Neural cell (in vitro differentiated cells): Measurements from ENCODE around the gene ST3GAL3. TPM values are rescaled to one million over a fixed set of nuclear protein-coding genes. Genes with fewer than 3 reads are reported as not detected.

Experiments used
- H2AFZ ChIP-seq: fragments of 200-600, 300-800 bp; sonication (generic), shearing (Covaris generic); 2 replicates; pipeline ENCODE4 v1.6.0; 2014; ENCODE audit warnings: low read depth, mild to moderate bottlenecking, antibody characterized with exemption, low read length, moderate library complexity
- H3F3A ChIP-seq: fragments of 200-600 bp; shearing (Covaris generic); 2 replicates; pipeline ENCODE4 v1.6.1; 2016; ENCODE audit warnings: mild to moderate bottlenecking, moderate library complexity, mixed read lengths, antibody characterized with exemption, low read length; ENCODE audit not compliant: insufficient read depth, poor library complexity, severe bottlenecking
- H3K27ac ChIP-seq: fragments of 200-600, 300-800 bp; sonication (generic), shearing (Covaris generic); 2 replicates; pipeline ENCODE4 v1.5.1; 2014; ENCODE audit warnings: mild to moderate bottlenecking, low read length, moderate library complexity
- H3K27me3 ChIP-seq: fragments of 300-800, 200-600 bp; sonication (generic), shearing (Covaris generic); 2 replicates; pipeline ENCODE4 v1.6.0; 2014; ENCODE audit warnings: mild to moderate bottlenecking, low read depth, low read length, moderate library complexity; ENCODE audit not compliant: insufficient read depth
- H3K36me3 ChIP-seq: fragments of 300-800, 200-600 bp; sonication (generic), shearing (Covaris generic); 2 replicates; pipeline ENCODE4 v1.5.1; 2014; ENCODE audit warnings: mild to moderate bottlenecking, antibody characterized with exemption, low read length, moderate library complexity; ENCODE audit not compliant: insufficient read depth
- H3K4me2 ChIP-seq: fragments of 300-800, 200-600 bp; sonication (generic), shearing (Covaris generic); 2 replicates; pipeline ENCODE4 v1.6.0; 2014; ENCODE audit warnings: mild to moderate bottlenecking, low read length
- H3K4me3 ChIP-seq: fragments of 300-800, 200-600 bp; sonication (generic), shearing (Covaris generic); 2 replicates; pipeline ENCODE4 v1.5.1; 2014; ENCODE audit warnings: mild to moderate bottlenecking, low read length, moderate library complexity
- H3K79me2 ChIP-seq: fragments of 200-600 bp; shearing (Covaris generic); replicated peaks from 2 replicates; pipeline ENCODE4 v1.6.0; 2014; ENCODE audit warnings: mild to moderate bottlenecking, low read length, moderate library complexity; ENCODE audit not compliant: insufficient read depth
- H3K9ac ChIP-seq: fragments of 300-800, 200-600 bp; sonication (generic), shearing (Covaris generic); 2 replicates; pipeline ENCODE4 v1.6.1; 2016; ENCODE audit warnings: mild to moderate bottlenecking, low read length, mixed read lengths
- H3K9me2 ChIP-seq: fragments of 200-600 bp; shearing (Covaris generic); 2 replicates; pipeline ENCODE4 v1.6.1; 2016; ENCODE audit warnings: mild to moderate bottlenecking, low read length, mixed read lengths; ENCODE audit not compliant: insufficient read depth
- H3K9me3 ChIP-seq: fragments of 200-600, 300-800 bp; sonication (generic), shearing (Covaris generic); 2 replicates; pipeline ENCODE4 v1.6.1; 2016; ENCODE audit warnings: mild to moderate bottlenecking, mixed run types, low read length, moderate library complexity, mixed read lengths
- H4K20me1 ChIP-seq: fragments of 200-600 bp; shearing (Covaris generic); 2 replicates; pipeline ENCODE4 v1.6.1; 2016; ENCODE audit warnings: mild to moderate bottlenecking, mixed run types; ENCODE audit not compliant: insufficient read depth
- CTCF ChIP-seq: fragments of 450-650 bp; IDR thresholded peaks from 2 replicates; pipeline ENCODE4 v1.5.1; 2014; ENCODE audit warnings: antibody characterized with exemption, mild to moderate bottlenecking, moderate library complexity; ENCODE audit not compliant: poor library complexity, severe bottlenecking
- EP300 ChIP-seq: fragments of 450-650 bp; conservative IDR thresholded peaks from 2 replicates; pipeline ENCODE4 v1.6.1; 2014; ENCODE audit warnings: antibody characterized with exemption, mild to moderate bottlenecking, moderate library complexity; ENCODE audit not compliant: poor library complexity, severe bottlenecking
- EZH2 ChIP-seq: fragments of 200-600, 300-800 bp; shearing (Covaris generic), sonication (generic); IDR thresholded peaks from 2 replicates; pipeline ENCODE4 v1.6.1; 2014; ENCODE audit warnings: antibody characterized with exemption, low read length, borderline replicate concordance, mild to moderate bottlenecking; ENCODE audit not compliant: insufficient read depth, poor library complexity, severe bottlenecking
- MXI1 ChIP-seq: fragments of 450-650 bp; conservative IDR thresholded peaks from 2 replicates; pipeline ENCODE4 v1.6.1; 2014; ENCODE audit warnings: antibody characterized with exemption, mild to moderate bottlenecking; ENCODE audit not compliant: poor library complexity, severe bottlenecking
- POLR2AphosphoS5 ChIP-seq: IDR thresholded peaks from 2 replicates; pipeline ENCODE4 v1.6.1; 2012
- RAD21 ChIP-seq: fragments of 450-650 bp; conservative IDR thresholded peaks from 2 replicates; pipeline ENCODE4 v1.6.1; 2014; ENCODE audit warnings: antibody characterized with exemption, mild to moderate bottlenecking, moderate library complexity
- REST ChIP-seq: IDR thresholded peaks from 2 replicates; pipeline ENCODE4 v1.6.1; 2012; ENCODE audit warnings: borderline replicate concordance
- SMC3 ChIP-seq: fragments of 450-650 bp; conservative IDR thresholded peaks from 2 replicates; pipeline ENCODE4 v1.6.1; 2014; ENCODE audit warnings: antibody characterized with exemption, mild to moderate bottlenecking, moderate library complexity; ENCODE audit not compliant: poor library complexity
- TAF1 ChIP-seq: IDR thresholded peaks from 2 replicates; pipeline ENCODE4 v1.6.1; 2012; ENCODE audit warnings: low read depth
- polyA plus RNA-seq: library from polyadenylated mRNA; depleted of rRNA; stranded (reverse); fragments of >200 nt; gene quantifications from 2 replicates; pipeline ENCODE4 v1.2.3, GENCODE V29; 2014

Gene ST3GAL3
- polyA plus RNA-seq, 1 donor from 2014 or later, result 36.8 TPM

GRCh38 chr1:43924516-43924915, 217.2 kb downstream of the ST3GAL3 start:
- no peaks in the 10 kb centered on the region for H3K79me2 ChIP-seq
- H3K9me3 ChIP-seq, result no peaks in the 10 kb centered on the region
- no peak overlapping the region for H3K4me3 ChIP-seq
- no peaks in the 10 kb centered on the region for H4K20me1 ChIP-seq
- no peak overlapping the region for H3K9ac ChIP-seq
- no peak overlapping the region for H3K27ac ChIP-seq
- no peaks in the 10 kb centered on the region for H3K36me3 ChIP-seq
- no peaks in the 10 kb centered on the region for H3K9me2 ChIP-seq
- H3F3A ChIP-seq, result no peaks in the 10 kb centered on the region
- no peak for TF ChIP-seq EZH2
- no peak for TF ChIP-seq CTCF
- no peak for TF ChIP-seq EP300
- no peak for TF ChIP-seq POLR2AphosphoS5
- no peak for TF ChIP-seq REST
- no peak for TF ChIP-seq MXI1
- no peak for TF ChIP-seq TAF1
- TF ChIP-seq SMC3, result no peak
- TF ChIP-seq RAD21, result no peak
- no peaks in the 10 kb centered on the region for H3K27me3 ChIP-seq
- no peak overlapping the region for H2AFZ ChIP-seq
- H3K4me2 ChIP-seq, result no peak overlapping the region

- no peaks in the 10 kb centered on the region for H3K9me2 ChIP-seq
- no peak overlapping the region for H3K9ac ChIP-seq
- no peaks in the 10 kb centered on the region for H3F3A ChIP-seq
- H3K36me3 ChIP-seq, result no peaks in the 10 kb centered on the region
- H3K9me3 ChIP-seq, result no peaks in the 10 kb centered on the region
- TF ChIP-seq EP300 (no peak), POLR2AphosphoS5 (no peak), MXI1 (no peak), RAD21 (no peak), TAF1 (no peak), SMC3 (no peak), REST (no peak), CTCF (no peak), EZH2 (no peak)
- no peak overlapping the region for H3K4me3 ChIP-seq
- no peak overlapping the region for H3K4me2 ChIP-seq
- H3K27ac ChIP-seq, result no peak overlapping the region
- H3K27me3 ChIP-seq, result no peaks in the 10 kb centered on the region
- no peaks in the 10 kb centered on the region for H3K79me2 ChIP-seq
- H4K20me1 ChIP-seq, result no peaks in the 10 kb centered on the region
- H2AFZ ChIP-seq, result no peak overlapping the region
Measured at GRCh38 chr1:43925846-43926245, 218.5 kb downstream of the ST3GAL3 start.
